Prostate gland (tissue), 2 donors: Measurements from ENCODE around the gene NOS2. TPM values are rescaled to one million over a fixed set of nuclear protein-coding genes. Genes with fewer than 3 reads are reported as not detected.
"Not testable (repeated sequence)": the region's sequence is repeated elsewhere in the genome, so short reads cannot be mapped to it uniquely, and the experiment has no call there.

Experiments used
- DNase-seq: peaks from one replicate; pipeline ENCODE4 v3.0.0-alpha.2; 2019; ENCODE audit warnings: low spot score
- H3K27ac ChIP-seq, 2 donors: fragments of 200-600 bp; sonication (generic); 2 replicates each; pipeline ENCODE4 v1.5.1; 2017 to 2019
- H3K27me3 ChIP-seq: fragments of 200-600 bp; sonication (generic); replicated peaks from 2 replicates; pipeline ENCODE4 v1.5.1; 2019; ENCODE audit not compliant: insufficient read depth
- H3K36me3 ChIP-seq, 2 donors: fragments of 200-600 bp; sonication (generic); 1 replicate in 1 of 2; 2 replicates in 1 of 2; pipeline versions ENCODE4 v1.5.1 to v1.8.1; 2017 to 2019
- H3K4me1 ChIP-seq: fragments of 200-600 bp; sonication (generic); replicated peaks from 2 replicates; pipeline ENCODE4 v1.5.1; 2019
- H3K4me3 ChIP-seq, 2 donors: fragments of 200-600 bp; sonication (generic); 2 replicates each; pipeline ENCODE4 v1.5.1; 2017 to 2019
- H3K9me3 ChIP-seq: fragments of 200-600 bp; sonication (generic); 2 replicates; pipeline ENCODE4 v1.5.1; 2017
- CTCF ChIP-seq, 4 experiments: fragments of 200-600 bp in 2 of 4; fragments of 450-650 bp in 2 of 4; sonication (generic) in 2 of 4; IDR thresholded peaks; 1 replicate in 3 of 4; 2 replicates in 1 of 4; pipeline ENCODE4 v1.5.1; 2016 to 2019; ENCODE audit warnings: antibody characterized with exemption in 4 of 4, mild to moderate bottlenecking in 2 of 4, moderate library complexity in 2 of 4
- POLR2A ChIP-seq: fragments of 450-650 bp; IDR thresholded peaks from one replicate; pipeline ENCODE4 v1.6.1; 2016; ENCODE audit warnings: antibody characterized with exemption, mild to moderate bottlenecking
- POLR2AphosphoS5 ChIP-seq: sonication (generic); formaldehyde crosslinking; IDR thresholded peaks from one replicate; pipeline ENCODE4 v1.6.1; 2017; ENCODE audit warnings: antibody characterized with exemption
- WGBS: methylation state at CpG from one replicate; pipeline ENCODE4 v1.1.5; 2018; 5-methylcytosine and 5-hydroxymethylcytosine counted together
- intact Hi-C: fragments of 100-400 bp; cut with DNase I; formaldehyde crosslinking; loops from one replicate; pipeline ENCODE4 v1.14.2; 2022
- total RNA-seq, 2 donors: library from RNA; depleted of rRNA; stranded (reverse); fragments of >200 nt; gene quantifications; one replicate each; pipeline ENCODE4 v1.1.0, GENCODE V29; 2016

The NOS2 gene
- total RNA-seq, 2 donors from 2014 or later: 0.55 to 1.4 TPM

GRCh38 chr17:27834571-27834970 lies 34.2 kb upstream of the NOS2 start:
- Histone ChIP-seq H3K27me3 (no peaks in the 10 kb centered on the region), H3K4me1 (no peaks in the 10 kb centered on the region), H3K36me3 (no peaks in the 10 kb centered on the region), H3K9me3 (no peaks in the 10 kb centered on the region), H3K4me3 (no peak overlapping the region), H3K27ac (no peak overlapping the region)
- intact Hi-C loops: no loop called here
- 87% methylated on average over 3 of the region's 3 CpGs for WGBS
- TF ChIP-seq POLR2A (no peak), POLR2AphosphoS5 (no peak), CTCF (IDR thresholded peaks at IDR 0.05) (no peak)
- no peak for DNase-seq

DNA sequence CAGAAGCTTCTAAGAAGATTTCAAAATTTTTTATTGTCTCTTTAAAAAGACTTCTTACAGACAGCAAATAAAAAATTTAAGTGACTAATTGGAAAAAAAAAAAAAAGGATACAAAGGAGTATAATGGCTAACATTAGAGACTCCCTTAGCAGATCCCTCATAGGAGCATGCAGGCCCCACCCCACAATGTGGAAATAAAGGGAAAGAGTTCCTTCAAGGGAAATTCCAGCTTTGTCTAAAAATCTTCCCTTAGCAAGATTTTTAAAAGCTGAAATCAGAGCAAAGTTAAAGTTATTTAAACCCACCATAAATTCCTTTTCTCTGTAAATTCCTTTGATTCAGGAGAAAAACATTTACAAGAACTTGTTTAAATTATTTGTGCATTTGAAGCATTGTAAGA lies 32.5 kb upstream of the NOS2 start:
- Histone ChIP-seq H3K27me3 (no peaks in the 10 kb centered on the region), H3K36me3 (no peaks in the 10 kb centered on the region), H3K9me3 (no peaks in the 10 kb centered on the region), H3K27ac (no peak overlapping the region), H3K4me1 (no peaks in the 10 kb centered on the region), H3K4me3 (no peak overlapping the region)
- DNase-seq: no peak
- intact Hi-C loops: no loop called here
- TF ChIP-seq POLR2A (no peak), POLR2AphosphoS5 (no peak), CTCF (IDR thresholded peaks at IDR 0.05) (no peak)

- H3K27ac ChIP-seq, H3K4me1 ChIP-seq, H3K27me3 ChIP-seq, DNase-seq, H3K9me3 ChIP-seq, intact Hi-C loops, H3K36me3 ChIP-seq, H3K4me3 ChIP-seq: not testable (repeated sequence)
- WGBS: 14% methylated on average over 1 of the region's 1 CpG
Observed at GRCh38 chr17:27829888-27830287, 29.6 kb upstream of the NOS2 start.

DNA sequence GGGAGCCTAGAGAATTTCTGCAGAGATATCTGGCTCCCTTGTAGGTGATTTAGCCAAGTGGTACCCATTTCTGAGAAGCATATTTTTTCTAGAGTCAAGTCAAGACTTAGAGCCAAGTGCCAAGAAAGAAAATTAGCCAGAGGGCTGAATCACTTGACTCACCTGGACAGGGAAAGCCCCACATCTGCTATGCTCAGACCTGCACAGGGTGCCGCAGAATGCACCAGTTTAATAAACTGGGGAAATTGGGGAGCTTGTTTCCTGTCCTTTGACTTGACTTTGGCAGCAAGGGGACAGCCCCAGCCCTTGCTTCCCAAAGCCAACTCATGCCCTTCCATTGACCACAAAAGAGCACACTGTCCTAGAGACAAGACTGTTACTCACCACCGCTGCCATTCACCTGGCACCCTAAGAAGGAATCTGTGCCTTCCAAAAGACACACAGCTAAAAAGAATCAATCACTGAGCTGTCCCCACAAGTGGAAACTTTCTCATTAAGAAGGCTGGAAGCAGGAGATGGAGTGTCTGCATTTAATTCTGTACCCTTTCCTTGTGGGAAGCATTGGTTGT lies 28.9 kb upstream of the NOS2 start:
- H3K4me1 ChIP-seq, H3K9me3 ChIP-seq, intact Hi-C loops, H3K36me3 ChIP-seq, H3K27me3 ChIP-seq, DNase-seq, H3K27ac ChIP-seq, H3K4me3 ChIP-seq: not testable (repeated sequence)
- no CpG with 5 or more reads among the region's 2 CpGs for WGBS

DNA sequence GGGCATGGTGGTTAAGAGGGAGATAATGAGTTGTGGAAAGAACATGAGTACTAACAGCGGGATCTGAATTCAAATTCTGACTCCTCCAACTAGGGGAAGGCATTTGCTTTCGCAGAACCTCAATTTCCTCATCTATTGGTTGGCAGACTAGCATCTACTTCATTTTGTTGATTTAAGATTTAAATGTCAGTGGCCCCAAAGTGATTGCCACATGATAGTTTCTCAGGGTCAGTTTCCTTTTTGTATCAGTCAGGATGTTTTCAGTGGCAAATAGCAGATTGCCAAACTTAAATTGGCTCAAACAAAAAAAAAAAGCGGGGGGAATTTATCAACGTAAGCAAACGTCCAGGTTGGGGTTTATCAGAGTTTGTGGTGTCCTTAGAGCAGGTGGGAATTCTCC lies 25.1 kb upstream of the NOS2 start:
- 89% methylated on average over 5 of the region's 5 CpGs for WGBS
- no peaks in the 10 kb centered on the region for H3K27me3 ChIP-seq
- intact Hi-C loops: no loop called here
- TF ChIP-seq CTCF (IDR thresholded peaks at IDR 0.05): no peak
- DNase-seq: no peak
- H3K9me3 ChIP-seq: no peaks in the 10 kb centered on the region
- H3K27ac ChIP-seq: no peak overlapping the region
- H3K36me3 ChIP-seq: no peaks in the 10 kb centered on the region
- no peak overlapping the region for H3K4me3 ChIP-seq
- H3K4me1 ChIP-seq: no peaks in the 10 kb centered on the region

DNA sequence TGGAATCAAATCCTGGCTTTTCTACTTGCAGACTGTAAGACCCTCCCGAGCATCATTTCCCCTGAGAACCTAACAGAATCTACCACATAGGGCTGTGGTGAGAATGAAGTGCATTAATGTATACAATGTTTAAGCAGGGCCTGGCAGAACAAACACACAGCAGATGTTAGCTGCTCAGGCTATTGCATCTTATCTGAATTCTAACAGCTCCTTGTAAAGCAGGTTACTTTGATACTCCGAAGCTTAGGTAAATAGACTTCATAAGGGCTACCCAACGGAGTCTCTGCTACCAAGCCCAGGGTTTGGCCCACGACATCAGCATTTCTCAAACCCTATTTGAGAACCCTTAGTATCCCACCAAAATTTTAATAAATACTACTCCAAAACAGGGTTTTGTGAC lies 24.4 kb upstream of the NOS2 start:
- Histone ChIP-seq H3K36me3 (no peaks in the 10 kb centered on the region), H3K4me3 (no peak overlapping the region), H3K27ac (no peak overlapping the region), H3K9me3 (no peaks in the 10 kb centered on the region), H3K27me3 (no peaks in the 10 kb centered on the region), H3K4me1 (no peaks in the 10 kb centered on the region)
- DNase-seq: no peak
- no peak for TF ChIP-seq POLR2AphosphoS5
- no peak for TF ChIP-seq CTCF (IDR thresholded peaks at IDR 0.05)
- no peak for TF ChIP-seq POLR2A
- WGBS: 71% methylated on average over 4 of the region's 4 CpGs
- intact Hi-C loops: no loop called here
